SW 1271 (cell line): ENCODE data around the gene KIF15.
"Not testable (repeated sequence)": the region's sequence is repeated elsewhere in the genome, so short reads cannot be mapped to it uniquely, and the experiment has no call there.

Experiments
- DNase-seq, 2 experiments: peaks; one replicate each; lab custom pipeline; 2025; lab: John Stamatoyannopoulos, UW

Gene KIF15

GRCh38 chr3:44761424-44762169 is at the start of gene KIF15, which contains the start of gene KIAA1143:
TSS of gene KIF15 (plus strand) at chr3:44761794. CDS start at chr3:44761866, 72 bp downstream.
TSS of gene KIAA1143 (minus strand) at chr3:44761619. CDS start at chr3:44761602, 17 bp downstream.
- peak; percentile 76 to 82 for DNase-seq

GRCh38 chr3:44712455-44713075 is 49.0 kb upstream of the KIF15 start, which contains the start of gene ZNF502:
TSS of gene ZNF502 (plus strand) at chr3:44712660. CDS start at chr3:44720262, 7,602 bp downstream.
- no peak for DNase-seq

GRCh38 chr3:44721231-44722102 is 40.1 kb upstream of the KIF15 start:
- no peak for DNase-seq

- DNase-seq, result no peak
Measured at GRCh38 chr3:44722103-44722401, 39.5 kb upstream of the KIF15 start.

GRCh38 chr3:44729384-44729910 is 32.1 kb upstream of the KIF15 start, which contains the start of gene ZNF501:
TSS of gene ZNF501 (plus strand) at chr3:44729635. CDS start at chr3:44734422, 4,787 bp downstream.
- DNase-seq, result no peak

GRCh38 chr3:44734646-44735168 is 26.9 kb upstream of the KIF15 start:
- no peak for DNase-seq

- DNase-seq, result no peak
Measured at GRCh38 chr3:44761101-44761423, 532 bp upstream of the KIF15 start.

GRCh38 chr3:44762170-44762677 is 630 bp downstream of the KIF15 start:
- no peak for DNase-seq

GRCh38 chr3:44762690-44763089 is 1.1 kb downstream of the KIF15 start:
- DNase-seq, result no peak

- no peak for DNase-seq
Measured at GRCh38 chr3:44764248-44764647, 2.7 kb downstream of the KIF15 start.

GRCh38 chr3:44771424-44772098 is 10.0 kb downstream of the KIF15 start:
- no peak for DNase-seq

- DNase-seq, result no peak
Measured at GRCh38 chr3:44772099-44772442, 10.5 kb downstream of the KIF15 start.

- no peak for DNase-seq
Measured at GRCh38 chr3:44782891-44783290, 21.3 kb downstream of the KIF15 start.

GRCh38 chr3:44795197-44795596 is 33.6 kb downstream of the KIF15 start:
- no peak for DNase-seq

GRCh38 chr3:44802011-44802410 is 40.4 kb downstream of the KIF15 start:
- no peak for DNase-seq

GRCh38 chr3:44803298-44803697 is 41.7 kb downstream of the KIF15 start:
- DNase-seq, result no peak

- no peak for DNase-seq
Measured at GRCh38 chr3:44805960-44806359, 44.4 kb downstream of the KIF15 start.

GRCh38 chr3:44814751-44815150 is 53.2 kb downstream of the KIF15 start:
- DNase-seq, result no peak

- not testable (repeated sequence) for DNase-seq
Measured at GRCh38 chr3:44816334-44816733, 54.7 kb downstream of the KIF15 start.

GRCh38 chr3:44821206-44821605 is 59.6 kb downstream of the KIF15 start:
- DNase-seq, result not testable (repeated sequence)

- DNase-seq, result no peak
Measured at GRCh38 chr3:44825264-44825925, 63.8 kb downstream of the KIF15 start.
